ENCODE measurements around the gene GARRE1.

Gene GARRE1

GRCh38 chr19:34291235-34291634 lies 36.9 kb downstream of the GARRE1 start:
- DNase-seq (ENCODE audit: low read depth in 2 of 2) = no peak

- DNase-seq (ENCODE audit: low read depth in 2 of 2) = no peak
Measured at GRCh38 chr19:34295103-34295502, 40.7 kb downstream of the GARRE1 start.

- no peak for DNase-seq (ENCODE audit: low read depth in 2 of 2)
Measured at GRCh38 chr19:34298891-34299520, 44.7 kb downstream of the GARRE1 start.

GRCh38 chr19:34299576-34299975 lies 45.2 kb downstream of the GARRE1 start:
- DNase-seq (ENCODE audit: low read depth in 2 of 2) = no peak

- DNase-seq (ENCODE audit: low read depth in 2 of 2) = no peak
Measured at GRCh38 chr19:34300380-34300779, 46.0 kb downstream of the GARRE1 start.

- no peak for DNase-seq (ENCODE audit: low read depth in 2 of 2)
Measured at GRCh38 chr19:34300962-34301361, 46.6 kb downstream of the GARRE1 start.

Measured in stimulated activated CD8-positive, alpha-beta memory T cell treated with anti-CD3 and anti-CD28 coated beads, Interleukin-2, amount 100 ng/mL, for 48 hours (primary cell).